HG03442 (cell line): ENCODE results near the gene HIGD1B.
"Not testable (repeated sequence)": the region's sequence is repeated elsewhere in the genome, so short reads cannot be mapped to it uniquely, and the experiment has no call there.

Source experiments
- ATAC-seq: cut with Tn5 transposase; IDR thresholded peaks from one replicate; pipeline ENCODE4 v1.9.1; 2021; ENCODE audit warnings: mild to moderate bottlenecking, moderate library complexity; ENCODE audit not compliant: unreplicated experiment

Gene HIGD1B

DNA sequence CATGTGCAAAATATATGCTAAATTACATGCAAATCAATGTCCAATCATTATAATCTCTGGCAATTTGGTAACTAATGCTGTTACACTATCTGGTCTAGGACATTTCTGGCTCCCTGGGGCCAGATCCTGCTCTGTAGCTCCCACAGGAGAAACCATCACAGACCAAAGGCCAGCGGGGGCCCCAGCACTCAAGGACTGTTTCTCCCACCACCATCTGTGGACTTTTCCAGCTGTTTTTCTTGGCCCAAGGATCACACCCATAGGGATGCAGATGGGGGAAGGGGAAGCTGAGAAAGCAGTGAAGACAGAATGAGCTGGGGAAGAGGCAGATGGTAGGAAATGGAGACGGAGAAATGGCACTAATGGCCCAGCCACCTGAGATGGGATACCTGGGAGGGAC, at the start of gene HIGD1B:
TSS of gene HIGD1B (plus strand) at position 298 of the 400 bp plus-strand sequence. CDS start 270 bp downstream, outside the sequence.
- no peak for ATAC-seq

DNA sequence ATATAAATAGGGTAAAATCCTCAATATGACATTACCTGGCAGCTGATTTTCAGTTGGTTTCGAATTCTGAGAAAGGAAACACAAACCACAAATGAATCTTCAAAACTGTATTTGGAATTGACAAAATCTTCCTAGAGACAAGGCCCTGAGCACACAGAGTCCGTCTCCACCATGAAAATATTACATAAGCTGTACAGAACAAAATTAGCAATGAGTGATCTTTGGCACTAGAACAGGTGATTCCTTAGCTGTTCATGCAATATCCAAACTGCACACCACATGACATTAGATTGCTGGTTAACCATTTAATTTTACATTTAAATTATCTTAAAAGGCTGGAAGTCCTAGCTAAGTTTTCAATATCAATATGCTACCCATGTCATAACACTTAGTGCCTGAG, 49.3 kb upstream of the HIGD1B start:
- no peak for ATAC-seq

DNA sequence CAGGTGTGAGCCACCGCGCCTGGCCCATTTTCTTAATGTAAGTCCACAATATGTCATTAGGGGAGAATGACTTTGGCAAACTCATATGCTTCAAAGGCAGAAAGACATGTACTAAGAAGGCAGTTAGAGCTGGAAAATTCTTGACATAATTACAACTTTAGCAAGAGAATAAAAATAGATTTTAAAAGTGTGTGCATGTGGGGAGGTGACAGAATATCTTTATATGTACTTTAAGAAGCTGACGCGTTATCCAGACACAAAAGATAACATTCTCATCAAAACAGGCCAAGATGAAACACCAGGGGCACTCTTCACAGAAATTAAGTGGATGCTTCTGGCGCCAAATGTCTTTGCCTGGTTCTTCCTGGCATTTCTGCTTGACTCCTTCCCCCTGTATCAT, 45.8 kb upstream of the HIGD1B start:
- no peak for ATAC-seq

DNA sequence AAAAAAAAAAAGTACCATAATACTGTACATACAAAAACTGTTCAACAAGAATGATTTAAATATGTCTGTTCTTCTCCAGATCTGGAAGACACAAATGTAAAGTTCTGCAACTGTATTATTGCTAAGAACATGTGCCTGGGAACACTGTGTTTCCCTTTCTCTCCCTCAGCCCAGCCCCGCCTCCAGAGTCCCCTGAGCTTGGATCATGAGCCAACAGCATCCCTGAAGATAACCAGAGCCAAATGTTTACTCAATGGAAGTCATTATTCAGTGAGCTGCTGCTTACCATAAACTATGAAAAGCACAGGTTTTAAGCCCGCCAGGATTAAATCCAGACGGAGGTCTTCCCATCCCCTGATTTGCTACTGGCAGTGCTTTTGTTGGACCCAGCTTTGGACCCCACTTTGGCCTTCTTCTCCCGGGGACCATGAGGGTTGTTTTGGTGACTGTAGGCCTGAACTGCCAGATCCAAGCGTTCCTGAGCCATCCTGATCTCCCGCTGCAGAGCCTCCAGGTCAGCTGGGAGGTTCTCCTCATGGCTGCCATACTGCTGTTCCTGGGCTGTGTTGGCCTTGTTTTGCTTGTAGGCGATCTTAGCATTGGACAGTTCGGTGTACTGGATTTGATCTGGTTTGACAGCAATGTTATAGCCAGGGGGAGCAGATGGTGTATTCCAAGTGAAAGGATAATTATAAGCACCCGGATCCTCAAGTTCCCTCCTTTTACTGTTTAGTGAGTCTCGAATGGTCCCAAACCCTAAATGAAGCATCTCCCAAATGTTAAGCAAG, 43.2 kb upstream of the HIGD1B start:
- no peak for ATAC-seq

DNA sequence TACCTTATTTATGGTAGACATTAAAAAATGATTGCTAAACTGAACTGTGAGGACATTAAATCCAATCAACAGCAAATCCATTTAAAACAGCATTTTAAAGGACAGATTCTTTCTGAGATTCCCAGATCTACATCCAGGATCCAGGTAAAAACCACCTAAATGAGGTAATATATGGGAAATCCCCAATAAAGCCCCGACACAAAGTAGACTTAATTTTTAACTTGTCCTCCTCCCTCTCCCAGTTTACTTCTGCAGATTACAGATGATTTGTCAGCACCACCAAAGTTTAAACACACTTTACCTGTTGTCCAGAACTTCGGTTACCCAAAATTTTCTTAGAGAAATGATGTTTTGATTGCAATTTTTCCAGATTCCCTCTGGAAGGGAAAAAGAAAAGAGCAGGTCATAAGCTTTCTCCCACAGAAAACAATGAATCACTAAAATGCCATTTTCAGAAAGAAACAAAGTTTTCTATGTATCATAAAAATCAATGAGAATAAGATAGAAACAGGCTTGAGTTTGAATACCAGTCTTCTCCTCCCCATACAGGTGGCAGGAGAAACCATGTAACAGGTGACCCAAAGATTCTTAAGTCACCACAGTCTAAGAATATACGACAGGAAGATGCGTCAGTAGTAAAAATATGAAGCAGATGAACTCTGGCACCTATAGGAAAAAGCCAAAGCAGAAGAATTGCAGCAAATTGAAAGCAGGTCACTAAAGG, 40.4 kb upstream of the HIGD1B start:
- no peak for ATAC-seq

DNA sequence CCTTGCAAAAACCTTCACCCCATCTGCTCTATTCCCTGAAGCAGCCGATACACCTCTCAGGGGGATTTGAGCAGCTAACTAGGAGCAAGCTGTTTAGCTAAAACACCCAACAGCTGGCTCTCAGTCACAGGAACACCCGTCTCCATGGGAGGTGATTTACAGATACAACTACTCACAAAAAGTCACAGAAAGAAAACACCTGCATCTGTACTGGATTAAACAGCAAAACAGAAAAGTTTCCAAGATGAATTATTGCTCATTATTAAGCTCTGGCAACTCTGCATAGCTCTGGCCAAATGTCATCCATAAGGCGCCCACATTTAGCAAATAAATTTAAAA, 39.9 kb upstream of the HIGD1B start:
- no peak for ATAC-seq

DNA sequence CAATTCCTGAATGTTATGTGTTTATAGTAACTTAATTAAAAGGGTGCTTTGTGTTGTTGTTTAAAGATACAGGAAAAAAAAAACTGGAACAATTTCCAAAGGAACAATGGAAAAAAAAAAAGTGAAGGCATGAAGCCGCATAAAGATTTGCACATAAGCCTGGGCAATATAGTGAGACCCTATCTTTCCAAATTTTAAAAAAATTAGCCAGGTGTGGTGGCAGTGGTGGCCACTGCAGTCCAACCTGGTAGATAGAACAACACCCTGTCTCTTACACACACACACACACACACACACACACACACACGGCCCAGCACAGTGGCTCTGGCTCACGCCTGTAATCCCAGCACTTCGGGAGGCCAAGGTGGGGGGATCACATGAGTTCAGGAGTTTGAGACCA, 39.5 kb upstream of the HIGD1B start:
- ATAC-seq: no peak

DNA sequence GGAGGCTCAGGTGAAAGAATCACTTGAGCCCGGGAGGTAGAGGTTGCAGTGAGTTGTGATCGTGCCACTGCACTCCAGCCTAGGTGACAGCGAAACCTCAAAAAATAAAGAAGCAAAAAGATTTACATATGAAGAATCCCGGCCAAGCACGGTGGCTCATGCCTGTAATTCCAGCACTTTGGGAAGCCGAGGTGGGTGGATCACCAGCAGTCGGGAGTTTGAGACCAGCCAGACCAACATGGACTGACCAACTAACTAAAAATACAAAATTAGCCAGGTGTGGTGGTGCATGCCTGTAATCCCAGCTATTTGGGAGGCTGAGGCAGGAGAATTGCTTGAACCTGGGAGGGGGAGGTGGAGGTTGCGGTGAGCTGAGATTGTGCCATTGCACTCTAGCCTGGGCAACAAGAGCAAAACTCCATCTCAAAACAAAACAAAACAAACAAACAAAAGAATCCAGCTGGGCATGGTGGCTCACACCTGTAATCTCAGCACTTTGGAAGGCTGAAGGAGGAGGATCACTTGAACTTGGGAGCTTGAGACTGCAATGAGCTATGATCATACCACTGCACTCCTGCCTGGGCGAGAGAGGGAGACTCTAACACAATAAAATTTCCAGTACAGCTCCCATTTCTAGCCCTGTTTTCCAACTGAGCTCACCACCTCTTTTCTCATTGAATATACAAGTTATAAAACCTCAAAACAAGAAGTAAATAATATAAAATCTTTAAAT, 38.9 kb upstream of the HIGD1B start:
- ATAC-seq: not testable (repeated sequence)

DNA sequence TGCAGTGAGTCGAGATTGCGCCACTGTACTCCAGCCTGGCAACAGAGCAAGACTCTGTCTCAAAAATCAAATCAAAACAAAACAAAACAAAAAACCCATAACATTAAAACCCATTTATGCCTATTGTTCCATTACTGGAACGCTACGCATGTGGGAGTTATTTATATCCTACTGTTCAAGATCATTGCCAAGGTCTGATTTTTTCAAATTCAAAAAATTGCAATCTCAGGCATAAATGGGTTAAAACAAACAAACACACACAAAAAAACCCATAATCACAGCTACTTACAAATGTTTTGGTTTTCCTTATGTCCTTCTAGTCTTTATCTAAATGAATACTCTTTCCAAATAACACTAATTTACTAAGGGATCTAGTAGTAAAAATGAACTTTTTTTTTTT, 35.4 kb upstream of the HIGD1B start:
- no peak for ATAC-seq

DNA sequence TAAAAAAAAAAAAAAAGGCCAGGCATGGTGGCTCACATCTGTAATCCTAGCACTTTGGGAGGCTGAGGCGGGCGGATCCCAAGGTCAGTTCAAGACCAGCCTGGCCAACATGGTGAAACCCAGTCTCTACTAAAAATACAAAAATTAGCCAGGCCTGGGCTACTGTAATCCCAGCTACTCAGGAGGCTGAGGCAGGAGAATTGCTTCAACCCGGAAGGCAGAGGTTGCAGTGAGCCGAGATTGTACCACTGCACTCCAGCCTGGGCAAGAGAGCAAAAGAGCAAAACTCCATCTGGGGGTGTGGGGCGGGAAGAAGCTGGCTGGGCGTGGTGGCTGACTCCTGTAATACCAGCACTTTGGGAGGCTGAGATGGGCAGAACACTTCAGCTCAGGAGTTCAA, 29.2 kb upstream of the HIGD1B start:
- ATAC-seq: not testable (repeated sequence)

DNA sequence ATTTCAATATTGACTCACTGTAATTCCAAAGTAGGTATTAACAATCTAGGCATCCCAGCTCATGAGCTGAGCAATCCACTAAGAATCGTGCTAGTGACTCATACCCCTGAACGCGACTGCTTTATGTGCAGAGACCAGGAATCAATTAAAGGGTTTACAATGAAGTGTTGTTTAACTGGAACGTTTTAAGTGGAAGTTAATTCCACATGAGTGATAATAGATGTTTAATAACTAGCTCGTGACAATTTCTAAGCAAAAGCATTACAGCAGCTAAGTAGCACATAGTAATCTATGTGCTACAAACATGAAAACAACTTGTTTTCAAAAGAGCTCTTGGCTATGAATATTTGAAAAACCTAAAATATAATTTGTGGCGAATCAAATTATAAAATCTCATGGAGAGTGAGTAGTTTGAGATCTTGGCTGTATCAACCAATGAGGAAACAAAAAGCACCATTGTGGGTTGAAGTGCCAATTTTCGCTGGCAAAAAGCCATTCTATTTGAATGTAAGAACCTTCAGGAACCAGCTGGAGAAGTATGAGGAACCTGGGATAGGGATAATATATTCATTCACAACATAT, 27.0 kb upstream of the HIGD1B start:
- no peak for ATAC-seq

DNA sequence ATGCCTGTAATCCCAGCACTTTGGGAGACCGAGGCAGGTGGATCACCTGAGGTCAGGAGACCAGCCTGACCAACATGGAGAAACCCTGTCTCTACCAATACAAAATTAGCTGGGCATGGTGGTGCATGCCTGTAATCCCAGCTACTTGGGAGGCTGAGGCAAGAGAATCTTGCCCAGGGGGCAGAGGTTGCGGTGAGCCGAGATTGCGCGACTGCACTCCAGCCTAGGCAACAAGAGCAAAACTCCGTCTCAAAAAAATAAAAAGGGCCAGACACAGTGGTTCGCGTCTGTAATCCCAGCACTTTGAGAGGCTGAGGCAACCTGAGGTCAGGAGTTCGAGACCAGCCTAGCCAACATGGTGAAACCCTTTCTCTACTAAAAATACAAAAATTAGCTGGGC, 22.4 kb upstream of the HIGD1B start:
- not testable (repeated sequence) for ATAC-seq

DNA sequence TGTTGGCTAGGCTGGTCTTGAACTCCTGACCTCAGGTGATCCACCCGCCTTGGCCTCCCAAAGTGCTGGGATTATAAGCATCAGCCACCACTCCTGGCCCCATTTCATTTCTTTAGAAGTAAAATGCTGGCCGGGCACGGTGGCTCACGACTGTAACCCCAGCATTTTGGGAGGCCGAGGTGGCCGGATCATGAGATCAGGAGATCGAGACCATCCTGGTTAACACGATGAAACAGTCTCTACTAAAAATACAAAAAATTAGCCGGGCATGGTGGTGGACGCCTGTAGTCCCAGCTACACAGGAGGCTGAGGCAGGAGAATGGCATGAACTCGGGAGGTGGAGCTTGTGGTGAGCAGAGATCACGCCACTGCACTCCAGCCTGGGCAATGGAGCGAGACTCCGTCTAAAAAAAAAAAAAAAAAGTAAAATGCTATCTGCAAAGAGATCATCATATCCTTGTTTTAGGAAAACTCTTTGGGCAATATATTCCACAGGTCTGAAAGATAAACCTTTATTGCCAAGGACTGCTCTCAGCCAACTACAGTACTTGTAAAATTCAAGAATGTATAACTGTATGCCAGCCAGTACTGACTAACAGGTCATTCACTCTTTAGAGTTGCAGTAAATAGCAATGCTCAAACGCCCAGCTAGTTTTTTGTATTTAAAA, 21.4 kb upstream of the HIGD1B start:
- no peak for ATAC-seq

DNA sequence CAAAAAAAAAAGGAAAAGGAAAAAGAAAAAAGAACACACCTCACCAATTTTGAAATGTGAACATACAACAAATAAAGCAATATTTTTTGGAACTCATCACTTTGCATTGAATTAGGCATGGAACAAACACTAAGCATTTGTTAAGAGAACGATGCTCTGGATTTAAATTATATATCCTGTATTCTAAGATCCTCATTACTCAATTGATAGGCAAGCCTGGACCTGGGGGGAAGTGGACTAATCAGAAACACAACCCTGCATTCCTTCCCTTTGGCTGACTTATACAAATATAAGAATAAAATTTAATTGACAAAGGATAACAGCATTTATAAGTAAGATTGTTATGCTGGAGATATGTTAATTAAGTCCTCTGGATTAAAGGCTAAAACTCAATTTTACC, 19.8 kb upstream of the HIGD1B start:
- no peak for ATAC-seq

DNA sequence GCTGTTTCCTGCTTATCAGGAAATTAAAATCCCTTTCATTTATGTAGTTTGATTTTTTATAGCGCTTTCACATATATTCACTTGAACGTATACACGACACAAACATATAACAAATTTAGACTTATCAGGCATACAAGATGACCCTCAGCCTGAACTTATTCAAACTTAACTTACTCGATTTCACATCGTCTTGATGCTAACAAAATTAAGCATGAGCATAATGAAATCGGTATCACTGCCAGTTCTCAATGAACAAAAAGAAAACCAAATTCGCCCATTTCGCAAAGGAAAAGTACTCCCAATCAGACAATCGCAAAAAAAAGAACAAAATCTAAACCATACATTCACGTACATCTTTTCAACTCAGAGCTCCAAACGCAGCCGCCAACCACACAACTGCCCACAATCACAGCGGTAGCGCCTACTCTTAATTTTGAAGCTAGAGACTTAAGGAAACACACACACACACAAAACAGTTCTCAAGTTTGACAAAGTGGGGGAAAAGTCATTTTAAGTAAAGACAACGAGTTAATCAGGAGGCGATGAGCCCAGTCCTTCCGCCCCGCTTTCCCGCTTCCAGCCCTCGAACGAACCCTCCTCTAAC, 18.7 kb upstream of the HIGD1B start:
- no peak for ATAC-seq

DNA sequence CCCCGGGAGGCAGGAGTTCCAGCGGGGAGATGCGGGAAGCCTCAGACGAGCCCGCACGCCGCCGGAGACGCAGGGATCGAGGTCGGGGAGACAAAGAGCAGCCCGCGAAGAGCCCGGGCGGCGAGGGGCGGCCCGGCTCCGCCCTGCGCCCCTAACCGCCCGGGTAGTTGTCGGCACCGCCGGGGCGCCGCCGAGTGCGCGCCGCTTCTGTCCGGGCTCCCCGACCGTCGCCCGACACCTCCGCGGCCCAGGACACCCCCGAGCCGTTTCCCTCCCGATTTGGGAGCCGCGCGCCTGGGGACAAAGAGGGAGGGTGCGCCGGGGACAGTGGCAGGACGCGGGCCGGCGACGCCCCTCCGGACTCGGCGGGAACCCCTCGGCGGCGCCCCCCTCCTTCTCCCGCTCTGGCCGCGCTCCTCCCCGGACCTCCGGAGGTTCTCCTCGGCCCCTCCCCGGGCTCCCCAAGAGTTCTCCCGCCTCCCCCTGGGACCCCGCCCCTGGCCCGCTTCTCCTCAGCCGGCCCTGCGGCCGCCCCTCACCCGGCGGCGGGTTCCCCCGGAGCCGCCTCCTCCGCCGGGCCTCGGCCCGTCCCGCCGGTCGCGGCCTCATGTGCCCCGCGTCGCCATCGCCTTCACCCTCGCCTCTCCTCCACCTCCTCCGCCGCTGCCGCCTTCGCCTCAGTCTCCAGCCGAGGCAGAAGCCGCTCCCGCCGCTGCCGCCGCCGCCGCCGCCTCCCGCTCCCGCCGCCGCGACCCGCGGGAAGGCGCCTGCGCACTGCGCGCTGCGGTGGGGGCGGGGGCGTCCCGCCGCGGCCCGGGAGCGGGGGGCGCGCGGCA, 17.9 kb upstream of the HIGD1B start, which contains the start of gene GJC1:
TSS of gene GJC1 (minus strand) at position 765 of the 836 bp plus-strand sequence. CDS start 24,470 bp downstream, outside the sequence.
- no peak for ATAC-seq

DNA sequence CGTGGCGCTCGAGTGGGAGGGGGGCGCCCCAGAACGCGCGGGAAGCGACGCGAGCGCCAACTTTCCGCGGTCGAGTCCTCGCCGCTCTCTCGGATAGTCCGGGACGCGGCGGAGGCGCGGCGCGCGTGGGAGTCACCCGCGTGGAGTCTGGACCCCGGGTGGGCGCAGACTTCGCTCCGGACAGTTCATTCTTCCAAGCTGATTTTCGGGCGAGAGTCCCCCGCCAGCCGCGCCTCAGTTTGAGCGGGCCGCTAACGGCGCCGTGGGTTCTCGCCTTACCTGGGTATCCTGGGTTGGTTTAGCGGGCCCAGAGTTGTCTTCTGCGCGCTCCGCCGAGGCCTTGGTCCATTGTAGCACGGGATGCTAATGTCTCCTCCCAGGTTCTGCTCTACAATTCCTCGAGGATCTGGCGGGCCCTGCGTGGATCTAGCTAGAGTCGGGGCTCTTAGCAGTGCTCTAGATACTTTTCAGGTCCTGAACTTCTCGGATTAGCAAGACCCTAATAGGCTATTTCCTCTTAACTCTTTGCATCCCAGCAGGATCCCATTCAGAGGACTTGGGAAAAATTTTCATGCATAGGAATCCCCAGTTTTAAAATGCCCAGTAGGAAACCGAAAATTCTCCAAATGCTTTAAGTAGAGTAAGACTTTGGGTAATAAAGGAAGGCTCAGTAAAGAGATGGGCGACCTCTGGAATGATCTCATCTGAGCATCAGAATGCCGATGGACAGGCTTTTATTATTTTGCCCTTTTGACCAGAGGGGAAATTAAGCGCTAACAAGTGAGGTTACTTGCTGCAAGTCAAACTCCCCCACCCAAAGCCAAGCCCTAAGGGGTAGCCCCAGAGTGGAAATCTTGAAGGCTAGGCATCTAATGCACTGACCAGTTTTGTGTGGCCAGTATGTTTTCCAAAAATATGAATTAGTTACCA, 17.1 kb upstream of the HIGD1B start:
- ATAC-seq: no peak

DNA sequence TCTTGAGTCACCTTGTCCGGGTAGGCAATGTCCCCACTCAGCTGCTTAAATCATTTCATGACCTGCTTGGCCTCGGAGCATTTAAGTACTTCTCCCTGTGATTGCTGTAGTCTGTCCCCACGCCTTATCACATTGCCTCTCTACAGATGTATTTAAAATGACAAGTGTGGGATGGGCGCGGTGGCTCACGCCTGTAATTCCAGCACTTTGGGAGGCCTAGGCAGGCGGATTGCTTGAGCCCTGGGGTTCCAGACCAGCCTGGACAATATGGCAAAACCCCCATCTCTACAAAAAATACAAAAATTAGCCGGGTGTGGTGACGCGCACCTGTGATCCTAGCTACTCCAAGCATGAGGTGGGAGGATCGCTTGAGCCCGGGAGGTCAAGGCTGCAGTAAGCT, 16.3 kb upstream of the HIGD1B start:
- ATAC-seq: no peak
